Non-pigmented ciliary epithelial cell (primary cell): Measurements from ENCODE around the gene TRIOBP.

ENCODE experiments used
- DNase-seq: peaks from one replicate; pipeline ENCODE4 v3.0.0-alpha.2; 2010; ENCODE audit warnings: low read depth

The TRIOBP gene

GRCh38 chr22:37732699-37733607 lies 36.1 kb downstream of the TRIOBP start:
- DNase-seq, result no peak

- no peak for DNase-seq
Observed at GRCh38 chr22:37733625-37734401, 37.0 kb downstream of the TRIOBP start.

- DNase-seq, result no peak
Observed at GRCh38 chr22:37734402-37734700, 37.5 kb downstream of the TRIOBP start.

GRCh38 chr22:37734964-37735451 lies 38.2 kb downstream of the TRIOBP start:
- no peak for DNase-seq

GRCh38 chr22:37739035-37739434 lies 42.2 kb downstream of the TRIOBP start:
- no peak for DNase-seq

GRCh38 chr22:37739611-37740049 lies 42.8 kb downstream of the TRIOBP start:
- DNase-seq, result no peak

GRCh38 chr22:37740455-37741311 lies 43.8 kb downstream of the TRIOBP start:
- DNase-seq, result no peak

GRCh38 chr22:37741312-37741795 lies 44.5 kb downstream of the TRIOBP start:
- DNase-seq, result peak; percentile 87

- DNase-seq, result peak; percentile 57
Observed at GRCh38 chr22:37742376-37743171, 45.7 kb downstream of the TRIOBP start.

- no peak for DNase-seq
Observed at GRCh38 chr22:37744589-37744988, 47.7 kb downstream of the TRIOBP start.

GRCh38 chr22:37745548-37746365 lies 48.9 kb downstream of the TRIOBP start:
- no peak for DNase-seq

GRCh38 chr22:37746366-37747079 lies 49.7 kb downstream of the TRIOBP start:
- no peak for DNase-seq

GRCh38 chr22:37747080-37747714 lies 50.3 kb downstream of the TRIOBP start:
- DNase-seq, result no peak

GRCh38 chr22:37747715-37748100 lies 50.9 kb downstream of the TRIOBP start:
- no peak for DNase-seq

GRCh38 chr22:37748659-37749058 lies 51.8 kb downstream of the TRIOBP start:
- no peak for DNase-seq

GRCh38 chr22:37749226-37749625 lies 52.4 kb downstream of the TRIOBP start:
- no peak for DNase-seq

- DNase-seq, result no peak
Observed at GRCh38 chr22:37749831-37750595, 53.2 kb downstream of the TRIOBP start.

GRCh38 chr22:37750596-37751162 lies 53.8 kb downstream of the TRIOBP start:
- no peak for DNase-seq
